Neural cell (in vitro differentiated cells): ENCODE measurements around the gene IFI35. TPM values are rescaled to one million over a fixed set of nuclear protein-coding genes. Genes with fewer than 3 reads are reported as not detected.
A peak's percentile ranks its signal among the peaks of the same experiment; 100 is the strongest.

ENCODE experiments used
- H2AFZ ChIP-seq: fragments of 200-600, 300-800 bp; sonication (generic), shearing (Covaris generic); 2 replicates; pipeline ENCODE4 v1.6.0; 2014; ENCODE audit warnings: low read depth, mild to moderate bottlenecking, antibody characterized with exemption, low read length, moderate library complexity
- H3F3A ChIP-seq: fragments of 200-600 bp; shearing (Covaris generic); 2 replicates; pipeline ENCODE4 v1.6.1; 2016; ENCODE audit warnings: mild to moderate bottlenecking, moderate library complexity, mixed read lengths, antibody characterized with exemption, low read length; ENCODE audit not compliant: insufficient read depth, poor library complexity, severe bottlenecking
- H3K27ac ChIP-seq: fragments of 200-600, 300-800 bp; sonication (generic), shearing (Covaris generic); 2 replicates; pipeline ENCODE4 v1.5.1; 2014; ENCODE audit warnings: mild to moderate bottlenecking, low read length, moderate library complexity
- H3K27me3 ChIP-seq: fragments of 300-800, 200-600 bp; sonication (generic), shearing (Covaris generic); 2 replicates; pipeline ENCODE4 v1.6.0; 2014; ENCODE audit warnings: mild to moderate bottlenecking, low read depth, low read length, moderate library complexity; ENCODE audit not compliant: insufficient read depth
- H3K36me3 ChIP-seq: fragments of 300-800, 200-600 bp; sonication (generic), shearing (Covaris generic); 2 replicates; pipeline ENCODE4 v1.5.1; 2014; ENCODE audit warnings: mild to moderate bottlenecking, antibody characterized with exemption, low read length, moderate library complexity; ENCODE audit not compliant: insufficient read depth
- H3K4me2 ChIP-seq: fragments of 300-800, 200-600 bp; sonication (generic), shearing (Covaris generic); 2 replicates; pipeline ENCODE4 v1.6.0; 2014; ENCODE audit warnings: mild to moderate bottlenecking, low read length
- H3K4me3 ChIP-seq: fragments of 300-800, 200-600 bp; sonication (generic), shearing (Covaris generic); 2 replicates; pipeline ENCODE4 v1.5.1; 2014; ENCODE audit warnings: mild to moderate bottlenecking, low read length, moderate library complexity
- H3K79me2 ChIP-seq: fragments of 200-600 bp; shearing (Covaris generic); replicated peaks from 2 replicates; pipeline ENCODE4 v1.6.0; 2014; ENCODE audit warnings: mild to moderate bottlenecking, low read length, moderate library complexity; ENCODE audit not compliant: insufficient read depth
- H3K9ac ChIP-seq: fragments of 300-800, 200-600 bp; sonication (generic), shearing (Covaris generic); 2 replicates; pipeline ENCODE4 v1.6.1; 2016; ENCODE audit warnings: mild to moderate bottlenecking, low read length, mixed read lengths
- H3K9me2 ChIP-seq: fragments of 200-600 bp; shearing (Covaris generic); 2 replicates; pipeline ENCODE4 v1.6.1; 2016; ENCODE audit warnings: mild to moderate bottlenecking, low read length, mixed read lengths; ENCODE audit not compliant: insufficient read depth
- H3K9me3 ChIP-seq: fragments of 200-600, 300-800 bp; sonication (generic), shearing (Covaris generic); 2 replicates; pipeline ENCODE4 v1.6.1; 2016; ENCODE audit warnings: mild to moderate bottlenecking, mixed run types, low read length, moderate library complexity, mixed read lengths
- H4K20me1 ChIP-seq: fragments of 200-600 bp; shearing (Covaris generic); 2 replicates; pipeline ENCODE4 v1.6.1; 2016; ENCODE audit warnings: mild to moderate bottlenecking, mixed run types; ENCODE audit not compliant: insufficient read depth
- CTCF ChIP-seq: fragments of 450-650 bp; IDR thresholded peaks from 2 replicates; pipeline ENCODE4 v1.5.1; 2014; ENCODE audit warnings: antibody characterized with exemption, mild to moderate bottlenecking, moderate library complexity; ENCODE audit not compliant: poor library complexity, severe bottlenecking
- EP300 ChIP-seq: fragments of 450-650 bp; conservative IDR thresholded peaks from 2 replicates; pipeline ENCODE4 v1.6.1; 2014; ENCODE audit warnings: antibody characterized with exemption, mild to moderate bottlenecking, moderate library complexity; ENCODE audit not compliant: poor library complexity, severe bottlenecking
- EZH2 ChIP-seq: fragments of 200-600, 300-800 bp; shearing (Covaris generic), sonication (generic); IDR thresholded peaks from 2 replicates; pipeline ENCODE4 v1.6.1; 2014; ENCODE audit warnings: antibody characterized with exemption, low read length, borderline replicate concordance, mild to moderate bottlenecking; ENCODE audit not compliant: insufficient read depth, poor library complexity, severe bottlenecking
- MXI1 ChIP-seq: fragments of 450-650 bp; conservative IDR thresholded peaks from 2 replicates; pipeline ENCODE4 v1.6.1; 2014; ENCODE audit warnings: antibody characterized with exemption, mild to moderate bottlenecking; ENCODE audit not compliant: poor library complexity, severe bottlenecking
- POLR2AphosphoS5 ChIP-seq: IDR thresholded peaks from 2 replicates; pipeline ENCODE4 v1.6.1; 2012
- RAD21 ChIP-seq: fragments of 450-650 bp; conservative IDR thresholded peaks from 2 replicates; pipeline ENCODE4 v1.6.1; 2014; ENCODE audit warnings: antibody characterized with exemption, mild to moderate bottlenecking, moderate library complexity
- REST ChIP-seq: IDR thresholded peaks from 2 replicates; pipeline ENCODE4 v1.6.1; 2012; ENCODE audit warnings: borderline replicate concordance
- SMC3 ChIP-seq: fragments of 450-650 bp; conservative IDR thresholded peaks from 2 replicates; pipeline ENCODE4 v1.6.1; 2014; ENCODE audit warnings: antibody characterized with exemption, mild to moderate bottlenecking, moderate library complexity; ENCODE audit not compliant: poor library complexity
- TAF1 ChIP-seq: IDR thresholded peaks from 2 replicates; pipeline ENCODE4 v1.6.1; 2012; ENCODE audit warnings: low read depth
- polyA plus RNA-seq: library from polyadenylated mRNA; depleted of rRNA; stranded (reverse); fragments of >200 nt; gene quantifications from 2 replicates; pipeline ENCODE4 v1.2.3, GENCODE V29; 2014

IFI35 gene
- polyA plus RNA-seq, 1 donor from 2014 or later, result not detected

- H3F3A ChIP-seq, result no peaks in the 10 kb centered on the region
- H3K79me2 ChIP-seq, result peaks cover 27% of the 10 kb centered on the region
- peak overlapping the region; percentile 93 for H3K4me2 ChIP-seq
Measured at GRCh38 chr17:42982266-42982665, 24.3 kb upstream of the IFI35 start.

GRCh38 chr17:42985225-42985624 lies 21.4 kb upstream of the IFI35 start:
- Histone ChIP-seq H3K4me2 (no peak overlapping the region), H3K27ac (no peak overlapping the region), H3K9ac (no peak overlapping the region), H3K9me2 (no peaks in the 10 kb centered on the region), H3K79me2 (peaks cover 21% of the 10 kb centered on the region), H3K27me3 (no peaks in the 10 kb centered on the region), H3F3A (no peaks in the 10 kb centered on the region), H3K4me3 (no peak overlapping the region), H2AFZ (no peak overlapping the region), H3K9me3 (no peaks in the 10 kb centered on the region), H4K20me1 (no peaks in the 10 kb centered on the region), H3K36me3 (peaks cover 11% of the 10 kb centered on the region)
- TF ChIP-seq MXI1, result no peak
- no peak for TF ChIP-seq EZH2
- TF ChIP-seq CTCF, result no peak
- no peak for TF ChIP-seq REST
- TF ChIP-seq TAF1, result no peak
- TF ChIP-seq EP300, result no peak
- no peak for TF ChIP-seq SMC3
- TF ChIP-seq POLR2AphosphoS5, result no peak

More at GRCh38 chr17:42982266-42982665, 24.3 kb upstream of the IFI35 start:
- no peaks in the 10 kb centered on the region for H4K20me1 ChIP-seq
- H3K9ac ChIP-seq, result peak overlapping the region; percentile 95
- H3K9me2 ChIP-seq, result no peaks in the 10 kb centered on the region
- no peaks in the 10 kb centered on the region for H3K9me3 ChIP-seq
- no peaks in the 10 kb centered on the region for H3K27me3 ChIP-seq
- no peak overlapping the region for H2AFZ ChIP-seq
- H3K4me3 ChIP-seq, result peak overlapping the region; percentile 99
- H3K27ac ChIP-seq, result no peak overlapping the region
- no peaks in the 10 kb centered on the region for H3K36me3 ChIP-seq
- no peak for TF ChIP-seq EZH2

- Histone ChIP-seq H3K9me2 (no peaks in the 10 kb centered on the region), H3K79me2 (no peaks in the 10 kb centered on the region), H3K36me3 (peaks cover 12% of the 10 kb centered on the region), H3F3A (no peaks in the 10 kb centered on the region), H3K4me2 (no peak overlapping the region), H4K20me1 (no peaks in the 10 kb centered on the region), H3K27ac (no peak overlapping the region), H3K9me3 (no peaks in the 10 kb centered on the region), H3K27me3 (no peaks in the 10 kb centered on the region), H2AFZ (no peak overlapping the region), H3K9ac (no peak overlapping the region), H3K4me3 (no peak overlapping the region)
- TF ChIP-seq REST, result no peak
- no peak for TF ChIP-seq EZH2
- TF ChIP-seq EP300, result no peak
- no peak for TF ChIP-seq CTCF
- TF ChIP-seq RAD21, result no peak
- TF ChIP-seq POLR2AphosphoS5, result no peak
- TF ChIP-seq TAF1, result no peak
- no peak for TF ChIP-seq SMC3
- TF ChIP-seq MXI1, result no peak
Measured at GRCh38 chr17:42989141-42989540, 17.4 kb upstream of the IFI35 start.
